Smooth muscle cell (in vitro differentiated cells): ENCODE measurements around the gene YJEFN3. TPM values are rescaled to one million over a fixed set of nuclear protein-coding genes. Genes with fewer than 3 reads are reported as not detected.

ENCODE experiments used
- DNase-seq: peaks from one replicate; lab custom pipeline; 2025; ENCODE audit not compliant: unreplicated experiment; lab: John Stamatoyannopoulos, UW
- H2AFZ ChIP-seq: fragments of 200-600 bp; sonication (generic); 2 replicates; pipeline ENCODE4 v1.6.0; 2016; ENCODE audit warnings: antibody characterized with exemption, low read depth, mild to moderate bottlenecking
- H3F3A ChIP-seq: fragments of 200-600 bp; sonication (generic); 2 replicates; pipeline ENCODE4 v1.6.0; 2017; ENCODE audit warnings: antibody characterized with exemption, low read depth
- H3K27ac ChIP-seq: fragments of 200-600 bp; sonication (generic); 2 replicates; pipeline ENCODE4 v1.5.1; 2016; ENCODE audit warnings: low read depth, mild to moderate bottlenecking
- H3K27me3 ChIP-seq: fragments of 200-600 bp; sonication (generic); 2 replicates; pipeline ENCODE4 v1.6.1; 2016; ENCODE audit warnings: low read depth, mild to moderate bottlenecking
- H3K36me3 ChIP-seq: fragments of 200-600 bp; sonication (generic); 2 replicates; pipeline ENCODE4 v1.5.1; 2016; ENCODE audit warnings: low read depth
- H3K4me1 ChIP-seq: fragments of 200-600 bp; sonication (generic); 2 replicates; pipeline ENCODE4 v1.5.1; 2016; ENCODE audit warnings: low read depth
- H3K4me2 ChIP-seq: fragments of 200-600 bp; sonication (generic); 2 replicates; pipeline ENCODE4 v1.6.0; 2016; ENCODE audit warnings: mild to moderate bottlenecking
- H3K4me3 ChIP-seq: fragments of 200-600 bp; sonication (generic); 2 replicates; pipeline ENCODE4 v1.5.1; 2016; ENCODE audit warnings: mild to moderate bottlenecking
- H3K79me2 ChIP-seq: fragments of 200-600 bp; sonication (generic); 2 replicates; pipeline ENCODE4 v1.6.0; 2016; ENCODE audit warnings: low read depth, mild to moderate bottlenecking
- H3K9ac ChIP-seq: fragments of 200-600 bp; sonication (generic); 2 replicates; pipeline ENCODE4 v1.6.0; 2016; ENCODE audit warnings: low read depth
- H3K9me3 ChIP-seq: fragments of 200-600 bp; sonication (generic); replicated peaks from 2 replicates; pipeline ENCODE4 v1.5.1; 2016; ENCODE audit warnings: low read depth
- H4K20me1 ChIP-seq: fragments of 200-600 bp; sonication (generic); 2 replicates; pipeline ENCODE4 v1.6.0; 2016; ENCODE audit warnings: low read depth
- WGBS: methylation state at CpG from one replicate; pipeline ENCODE4 v1.1.7; 2016; ENCODE audit warnings: low lambda C conversion rate; 5-methylcytosine and 5-hydroxymethylcytosine counted together
- polyA plus RNA-seq: library from polyadenylated mRNA; unstranded; fragments of >200 nt; fragmentation: Nextera tagmentation; extraction: Ambion mirVana; gene quantifications from 2 replicates; pipeline ENCODE4 v1.2.1, GENCODE V29; 2016
- total RNA-seq: library from RNA; depleted of rRNA; stranded (reverse); fragments of >200 nt; gene quantifications from 2 replicates; pipeline ENCODE4 v1.2.3, GENCODE V29; 2014
- TF ChIP-seq, protein P1 (sequence below): fragments of 200-600 bp; sonication (generic); IDR thresholded peaks from 2 replicates; pipeline ENCODE4 v1.5.1; 2017; ENCODE audit warnings: borderline replicate concordance, mild to moderate bottlenecking, antibody characterized with exemption; ENCODE audit not compliant: insufficient read depth, poor library complexity, severe bottlenecking

Gene YJEFN3
- total and polyA plus RNA-seq, 2 experiments from 2014 or later = 2.2 to 5.8 TPM

DNA sequence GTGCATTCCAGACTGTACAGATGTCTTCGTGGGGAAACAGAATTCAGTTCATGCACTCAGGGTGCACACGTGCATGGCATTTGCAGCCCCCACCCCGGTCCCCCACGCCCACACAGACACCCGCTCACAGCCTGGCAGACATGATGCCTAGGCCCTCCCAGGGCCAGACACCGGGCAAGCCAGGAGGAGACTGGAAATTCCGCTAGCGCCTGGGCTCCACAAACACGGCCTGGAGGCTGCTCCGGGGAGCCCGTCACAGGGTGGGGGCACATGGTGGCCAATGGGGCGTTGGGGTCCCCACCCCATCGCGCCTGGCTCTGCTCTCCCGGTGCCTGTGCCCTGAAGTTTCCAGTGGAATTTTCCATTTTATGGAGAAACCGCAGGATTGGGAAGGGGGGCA is 12.9 kb downstream of the YJEFN3 start:
- Histone ChIP-seq H3K4me3 (no peak overlapping the region), H3F3A (no peaks in the 10 kb centered on the region), H3K9ac (no peak overlapping the region), H3K27ac (no peak overlapping the region), H3K4me1 (peaks cover 4% of the 10 kb centered on the region), H4K20me1 (no peaks in the 10 kb centered on the region), H3K4me2 (no peak overlapping the region), H2AFZ (no peak overlapping the region), H3K9me3 (no peaks in the 10 kb centered on the region), H3K27me3 (no peaks in the 10 kb centered on the region), H3K79me2 (no peaks in the 10 kb centered on the region), H3K36me3 (no peaks in the 10 kb centered on the region)
- DNase-seq = no peak
- TF ChIP-seq, protein P1, sequence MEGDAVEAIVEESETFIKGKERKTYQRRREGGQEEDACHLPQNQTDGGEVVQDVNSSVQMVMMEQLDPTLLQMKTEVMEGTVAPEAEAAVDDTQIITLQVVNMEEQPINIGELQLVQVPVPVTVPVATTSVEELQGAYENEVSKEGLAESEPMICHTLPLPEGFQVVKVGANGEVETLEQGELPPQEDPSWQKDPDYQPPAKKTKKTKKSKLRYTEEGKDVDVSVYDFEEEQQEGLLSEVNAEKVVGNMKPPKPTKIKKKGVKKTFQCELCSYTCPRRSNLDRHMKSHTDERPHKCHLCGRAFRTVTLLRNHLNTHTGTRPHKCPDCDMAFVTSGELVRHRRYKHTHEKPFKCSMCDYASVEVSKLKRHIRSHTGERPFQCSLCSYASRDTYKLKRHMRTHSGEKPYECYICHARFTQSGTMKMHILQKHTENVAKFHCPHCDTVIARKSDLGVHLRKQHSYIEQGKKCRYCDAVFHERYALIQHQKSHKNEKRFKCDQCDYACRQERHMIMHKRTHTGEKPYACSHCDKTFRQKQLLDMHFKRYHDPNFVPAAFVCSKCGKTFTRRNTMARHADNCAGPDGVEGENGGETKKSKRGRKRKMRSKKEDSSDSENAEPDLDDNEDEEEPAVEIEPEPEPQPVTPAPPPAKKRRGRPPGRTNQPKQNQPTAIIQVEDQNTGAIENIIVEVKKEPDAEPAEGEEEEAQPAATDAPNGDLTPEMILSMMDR = no peak
- WGBS = 85% methylated on average over 15 of the region's 16 CpGs

DNA sequence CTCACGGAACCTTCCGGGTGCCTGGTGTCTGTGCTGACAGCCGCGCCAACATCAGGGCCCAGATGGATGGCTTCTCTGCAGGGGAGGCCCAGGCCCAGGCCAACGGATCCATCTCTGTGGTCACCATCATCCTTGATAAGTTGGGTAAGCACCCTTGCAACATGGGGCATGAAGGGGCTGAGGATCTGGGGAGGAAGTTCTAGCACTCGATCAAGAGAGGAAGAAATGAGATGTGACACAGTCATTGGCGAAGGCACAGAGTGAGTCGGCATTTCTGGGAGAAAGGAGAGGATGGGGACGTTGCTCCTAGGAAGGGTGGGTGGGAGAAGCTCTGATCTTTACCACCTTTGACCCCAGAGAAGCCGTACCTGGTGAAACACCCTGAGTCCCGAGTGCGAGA is 13.8 kb downstream of the YJEFN3 start:
- Histone ChIP-seq H3K4me2 (no peak overlapping the region), H4K20me1 (no peaks in the 10 kb centered on the region)
- WGBS = 95% methylated on average over 12 of the region's 12 CpGs

DNA sequence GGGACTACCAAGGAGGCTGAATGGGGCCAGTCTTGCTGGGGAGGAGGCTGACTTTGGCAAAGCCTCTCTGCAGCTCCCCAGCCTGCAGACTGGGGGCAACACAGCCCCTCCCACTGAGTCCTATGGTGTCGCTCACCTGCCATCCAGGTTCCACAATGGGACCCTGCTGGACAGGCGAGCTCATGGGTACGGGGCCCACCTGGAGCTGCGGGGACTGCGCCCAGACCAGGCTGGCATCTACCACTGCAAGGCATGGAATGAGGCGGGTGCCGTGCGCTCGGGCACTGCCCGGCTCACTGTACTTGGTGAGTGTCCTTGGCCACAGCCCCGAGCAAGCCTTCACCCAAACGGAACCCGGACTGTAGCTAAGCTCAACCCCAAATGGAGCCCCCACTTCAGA is 14.4 kb downstream of the YJEFN3 start:
- TF ChIP-seq, protein P1 = no peak
- Histone ChIP-seq H3K79me2 (no peaks in the 10 kb centered on the region), H3F3A (no peaks in the 10 kb centered on the region), H3K36me3 (no peaks in the 10 kb centered on the region), H3K9me3 (no peaks in the 10 kb centered on the region), H3K4me3 (no peak overlapping the region), H2AFZ (no peak overlapping the region), H3K27me3 (no peaks in the 10 kb centered on the region), H4K20me1 (no peaks in the 10 kb centered on the region), H3K4me1 (peaks cover 4% of the 10 kb centered on the region), H3K4me2 (no peak overlapping the region), H3K27ac (no peak overlapping the region), H3K9ac (no peak overlapping the region)
- no peak for DNase-seq
- WGBS = 98% methylated on average over 13 of the region's 13 CpGs

More for the DNA sequence above, 13.8 kb downstream of the YJEFN3 start:
- no peak for DNase-seq
- Histone ChIP-seq H2AFZ (no peak overlapping the region), H3K27ac (no peak overlapping the region), H3K4me3 (no peak overlapping the region), H3K9me3 (no peaks in the 10 kb centered on the region), H3K4me1 (peaks cover 4% of the 10 kb centered on the region), H3K36me3 (no peaks in the 10 kb centered on the region), H3F3A (no peaks in the 10 kb centered on the region), H3K27me3 (no peaks in the 10 kb centered on the region), H3K9ac (no peak overlapping the region), H3K79me2 (no peaks in the 10 kb centered on the region)
- TF ChIP-seq, protein P1 = no peak

DNA sequence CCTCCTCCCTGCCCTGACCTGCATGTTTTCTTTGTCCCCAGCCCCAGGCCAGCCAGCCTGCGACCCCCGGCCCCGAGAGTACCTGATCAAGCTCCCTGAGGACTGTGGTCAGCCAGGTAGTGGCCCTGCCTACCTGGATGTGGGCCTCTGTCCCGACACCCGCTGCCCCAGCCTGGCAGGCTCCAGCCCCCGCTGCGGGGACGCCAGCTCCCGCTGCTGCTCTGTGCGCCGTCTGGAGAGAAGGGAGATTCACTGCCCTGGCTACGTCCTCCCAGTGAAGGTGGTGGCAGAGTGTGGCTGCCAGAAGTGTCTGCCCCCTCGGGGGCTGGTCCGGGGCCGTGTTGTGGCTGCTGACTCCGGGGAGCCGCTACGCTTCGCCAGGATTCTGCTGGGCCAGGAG is 14.9 kb downstream of the YJEFN3 start:
- Histone ChIP-seq H3K4me3 (no peak overlapping the region), H3K9me3 (no peaks in the 10 kb centered on the region), H3K4me2 (no peak overlapping the region), H3K4me1 (peaks cover 6% of the 10 kb centered on the region), H2AFZ (no peak overlapping the region), H3K27ac (no peak overlapping the region), H3K36me3 (no peaks in the 10 kb centered on the region), H4K20me1 (no peaks in the 10 kb centered on the region), H3K9ac (no peak overlapping the region), H3K27me3 (no peaks in the 10 kb centered on the region), H3K79me2 (no peaks in the 10 kb centered on the region), H3F3A (no peaks in the 10 kb centered on the region)
- no peak for DNase-seq
- TF ChIP-seq, protein P1 = no peak
- 97% methylated on average over 19 of the region's 19 CpGs for WGBS
